Ovary (tissue), 9 donors: ENCODE data around the gene PRR22. TPM values are rescaled to one million over a fixed set of nuclear protein-coding genes. Genes with fewer than 3 reads are reported as not detected.

ENCODE experiments used
- DNase-seq, 5 donors: peaks; one replicate each; pipeline ENCODE4 v3.0.0-alpha.2; 2019 to 2020
- H3K27ac ChIP-seq, 2 donors: fragments of 200-600 bp; one replicate each; pipeline versions ENCODE4 v1.5.1 to v1.8.0; 2019 to 2022
- H3K27me3 ChIP-seq: fragments of 200-600 bp; one replicate; pipeline ENCODE4 v1.8.0; 2022
- H3K36me3 ChIP-seq: fragments of 200-600 bp; sonication (generic); one replicate; pipeline ENCODE4 v1.5.1; 2019
- H3K4me1 ChIP-seq: one replicate; pipeline ENCODE4 v1.8.1; 2013; ENCODE audit warnings: mild to moderate bottlenecking, moderate library complexity; ENCODE audit not compliant: insufficient read depth
- H3K4me3 ChIP-seq: fragments of 200-600 bp; sonication (generic); one replicate; pipeline ENCODE4 v1.5.1; 2017
- H3K9me3 ChIP-seq, 2 donors: fragments of 200-600 bp in 1 of 2; sonication (generic) in 1 of 2; one replicate each; pipeline versions ENCODE4 v1.5.1 to v1.8.1; 2013 to 2019; ENCODE audit warnings: mild to moderate bottlenecking in 1 of 2, moderate library complexity in 1 of 2
- CTCF ChIP-seq, 3 donors: fragments of 450-650 bp in 2 of 3; fragments of 200-600 bp in 1 of 3; IDR thresholded peaks; one replicate each; pipeline versions ENCODE4 v1.5.1 to v1.8.0; 2016 to 2022; ENCODE audit warnings: antibody characterized with exemption in 3 of 3, mild to moderate bottlenecking in 1 of 3
- EP300 ChIP-seq: sonication (generic); formaldehyde crosslinking; IDR thresholded peaks from one replicate; pipeline ENCODE4 v1.6.1; 2017; ENCODE audit warnings: antibody characterized with exemption
- POLR2A ChIP-seq: fragments of 450-650 bp; IDR thresholded peaks from one replicate; pipeline ENCODE4 v1.6.1; 2017; ENCODE audit warnings: antibody characterized with exemption, mild to moderate bottlenecking, moderate library complexity
- WGBS, 3 donors: extraction: QIAGEN DNeasy Blood & Tissue Kit in 1 of 3; methylation state at CpG; one replicate each; pipeline versions ENCODE4 v1.1.5 to v1.1.7; 2013 to 2017; 5-methylcytosine and 5-hydroxymethylcytosine counted together
- intact Hi-C, 4 donors: fragments of 100-400 bp; cut with DNase I; formaldehyde crosslinking; loops; one replicate each; pipeline versions ENCODE4 v1.11.0 to v1.15.1; 2022 to 2023
- polyA plus RNA-seq, 2 donors: library from polyadenylated mRNA; stranded (reverse); fragments of 200-250 nt in 1 of 2; fragments of 350-450 nt in 1 of 2; fragmentation: Illumina TruSeq in 1 of 2; extraction: RNeasy Lipid Tissue Mini Kit (QIAGEN cat#74804) in 1 of 2; gene quantifications; one replicate each; pipeline ENCODE4 v1.2.3, GENCODE V29; 2013 to 2014
- total RNA-seq, 7 donors: library from RNA; depleted of rRNA in 2 of 7; stranded (reverse); fragments of >200 nt in 2 of 7; fragmentation: NEBNext Ultra II Directional in 3 of 7; extraction: Animal tissue kit (Norgen Biotek cat#: 25700) in 3 of 7; gene quantifications; one replicate each; pipeline versions ENCODE4 v1.1.0 to v1.2.4, GENCODE V29; 2016 to 2023
- donor health status: DM: no; HTN: no; CAD: no; lungs with moderate emphysema.
- donor health status: DM: no; HTN: no; CAD: no.
- donor health status: Bipolar disorder and iron deficiency.
- donor health status: DM: yes; HTN: yes; CAD: no.
- donor health status: DM: no; HTN: no; CAD: no.
- donor health status: DM: yes; HTN: yes; CAD: no.

PRR22 gene
- total and polyA plus RNA-seq, 9 donors = 0.24 to 3.8 (median 2.0) TPM; not detected in 1

GRCh38 chr19:5826531-5827341 is 42.2 kb upstream of the PRR22 start:
- 17 to 21% (median 17%) methylated on average over 24 of the region's 24 CpGs for WGBS, 3 donors
- TF ChIP-seq EP300 = no peak
- TF ChIP-seq POLR2A = no peak
- no peak for TF ChIP-seq CTCF (IDR thresholded peaks at IDR 0.05)
- Histone ChIP-seq H3K27me3 (no peaks in the 10 kb centered on the region), H3K4me1 (peaks cover 4% of the 10 kb centered on the region), H3K36me3 (no peaks in the 10 kb centered on the region), H3K9me3 (no peaks in the 10 kb centered on the region), H3K27ac (no peak overlapping the region), H3K4me3 (no peak overlapping the region)
- intact Hi-C loops = no loop called here
- peak in 1 of 5 donors; percentile 54 for DNase-seq

- TF ChIP-seq EP300 (no peak), CTCF (IDR thresholded peaks at IDR 0.05) (no peak)
- no peaks in the 10 kb centered on the region for H3K27me3 ChIP-seq
- no peak for DNase-seq
- no peak overlapping the region for H3K27ac ChIP-seq
- no peak overlapping the region for H3K4me3 ChIP-seq
- H3K36me3 ChIP-seq = no peaks in the 10 kb centered on the region
- no peaks in the 10 kb centered on the region for H3K9me3 ChIP-seq
- intact Hi-C loops = no loop called here
- H3K4me1 ChIP-seq = peaks cover 4% of the 10 kb centered on the region
- 86 to 92% (median 86%) methylated on average over 21 of the region's 21 CpGs for WGBS, 3 donors
Observed at GRCh38 chr19:5825178-5825577, 40.6 kb upstream of the PRR22 start.

- H3K27me3 ChIP-seq = no peaks in the 10 kb centered on the region
- H3K4me1 ChIP-seq = peaks cover 4% of the 10 kb centered on the region
- WGBS, 3 donors = 74 to 78% (median 76%) methylated on average over 10 of the region's 10 CpGs
- H3K4me3 ChIP-seq = no peak overlapping the region
- TF ChIP-seq POLR2A = no peak
- H3K9me3 ChIP-seq = no peaks in the 10 kb centered on the region
- no peaks in the 10 kb centered on the region for H3K36me3 ChIP-seq
- no peak overlapping the region for H3K27ac ChIP-seq
- intact Hi-C loops = no loop called here
- no peak for DNase-seq
Observed at GRCh38 chr19:5824751-5825150, 40.2 kb upstream of the PRR22 start.

- intact Hi-C loops = no loop called here
- TF ChIP-seq POLR2A (no peak), EP300 (no peak), CTCF (IDR thresholded peaks at IDR 0.05) (no peak)
- H3K4me3 ChIP-seq = no peak overlapping the region
- H3K27ac ChIP-seq = no peak overlapping the region
- H3K9me3 ChIP-seq = no peaks in the 10 kb centered on the region
- H3K27me3 ChIP-seq = no peaks in the 10 kb centered on the region
- DNase-seq = no peak
- no peaks in the 10 kb centered on the region for H3K36me3 ChIP-seq
- H3K4me1 ChIP-seq = peaks cover 4% of the 10 kb centered on the region
- 71 to 82% (median 77%) methylated on average over 25 to 30 of the region's 30 CpGs for whole genome bisulfite sequencing, 3 donors
Observed at GRCh38 chr19:5823579-5824281, 39.2 kb upstream of the PRR22 start.
